ENCODE data around the gene MXRA7. TPM values are rescaled to one million over a fixed set of nuclear protein-coding genes. Genes with fewer than 3 reads are reported as not detected.

Gene MXRA7
- total and polyA plus RNA-seq, 2 donors (not counting 1 experiment from before 2014, with no cell fraction given): 5.5 to 16.1 TPM

GRCh38 chr17:76753061-76753961 lies 42.5 kb upstream of the MXRA7 start:
- Histone ChIP-seq H3K9me3 (ENCODE audit: control extremely low read depth in 1 of 3, control insufficient read depth in 2 of 3, insufficient read depth in 1 of 3, low read length in 2 of 3) (no peaks in the 10 kb centered on the region), H3K36me3 (replicated peaks in 1 of 2; ENCODE audit: control extremely low read depth in 1 of 2, control insufficient read depth in 1 of 2, extremely low read depth in 1 of 2, insufficient read depth in 2 of 2, low read length in 1 of 2) (peaks cover 5 to 15% of the 10 kb centered on the region in 2 experiments), H3K4me1 (ENCODE audit: control insufficient read depth in 2 of 2, insufficient read depth in 2 of 2, low read length in 2 of 2) (peaks cover 0 to 15% of the 10 kb centered on the region in 2 donors), H3K4me2 (replicated peaks; ENCODE audit: low read depth, low read length, poor library complexity, severe bottlenecking) (no peak overlapping the region), H3K27me3 (replicated peaks in 1 of 4; ENCODE audit: control extremely low read depth in 1 of 4, control insufficient read depth in 3 of 4, insufficient read depth in 4 of 4, low read length in 3 of 4) (no peaks in the 10 kb centered on the region), H3K79me2 (ENCODE audit: control insufficient read depth, insufficient read depth, low read length) (no peaks in the 10 kb centered on the region), H3K4me3 (ENCODE audit: control extremely low read depth in 1 of 5, extremely low read depth in 1 of 5, insufficient read depth in 1 of 5, low read depth in 2 of 5, low read length in 4 of 5) (no peak overlapping the region), H2AFZ (ENCODE audit: insufficient read depth, low read depth, low read length, poor library complexity, severe bottlenecking) (no peak overlapping the region), H3K27ac (ENCODE audit: low read length in 2 of 2) (no peak overlapping the region), H3K9ac (ENCODE audit: low read length) (no peak overlapping the region), H4K20me1 (ENCODE audit: control insufficient read depth, insufficient read depth, low read length, poor library complexity, severe bottlenecking) (no peaks in the 10 kb centered on the region)
- H3K9me3 Mint-ChIP-seq (ENCODE audit: insufficient read depth): no peaks in the 10 kb centered on the region
- intact Hi-C loops (cut with micrococcal nuclease): no loop called here
- DNase-seq: no peak
- TF ChIP-seq EZH2 (IDR thresholded peaks at IDR 0.05; ENCODE audit: borderline replicate concordance, insufficient read depth, low read depth, low read length, poor library complexity, severe bottlenecking) (no peak), CTCF (IDR thresholded peaks at IDR 0.05) (no peak)
- H3K27ac Mint-ChIP-seq: no peak overlapping the region
- no peaks in the 10 kb centered on the region for H3K27me3 Mint-ChIP-seq
- CTCF ChIA-PET: no interaction called here
- ATAC-seq (ENCODE audit: low read depth): no peak
- WGBS (ENCODE audit: insufficient coverage): 70% methylated on average over 7 of the region's 12 CpGs
- POLR2A ChIA-PET: no interaction called here
- H3K4me1 Mint-ChIP-seq: peaks cover 12% of the 10 kb centered on the region
- no peak overlapping the region for H3K4me3 Mint-ChIP-seq

GRCh38 chr17:76752006-76752405 lies 41.2 kb upstream of the MXRA7 start:
- WGBS (ENCODE audit: insufficient coverage): 100% methylated on average over 2 of the region's 4 CpGs
- peaks cover 12% of the 10 kb centered on the region for H3K4me1 Mint-ChIP-seq
- no peak overlapping the region for H3K4me2 ChIP-seq (replicated peaks; ENCODE audit: low read depth, low read length, poor library complexity, severe bottlenecking)
- TF ChIP-seq CTCF (IDR thresholded peaks at IDR 0.05): no peak
- no peak for TF ChIP-seq EZH2 (IDR thresholded peaks at IDR 0.05; ENCODE audit: borderline replicate concordance, insufficient read depth, low read depth, low read length, poor library complexity, severe bottlenecking)
- POLR2A ChIA-PET: interaction anchor here (0.6 kb wide), 1 partner anchor 49 kb away, joined by 4 read pairs; no protein-coding TSS in a partner anchor
- intact Hi-C loops (cut with micrococcal nuclease): no loop called here
- no peak overlapping the region for H3K4me3 Mint-ChIP-seq
- CTCF ChIA-PET: no interaction called here
- H4K20me1 ChIP-seq (ENCODE audit: control insufficient read depth, insufficient read depth, low read length, poor library complexity, severe bottlenecking): no peaks in the 10 kb centered on the region
- DNase-seq: no peak
- H3K36me3 ChIP-seq (replicated peaks in 1 of 2; ENCODE audit: control extremely low read depth in 1 of 2, control insufficient read depth in 1 of 2, extremely low read depth in 1 of 2, insufficient read depth in 2 of 2, low read length in 1 of 2): peaks cover 7 to 16% of the 10 kb centered on the region in 2 experiments
- no peaks in the 10 kb centered on the region for H3K27me3 Mint-ChIP-seq
- no peaks in the 10 kb centered on the region for H3K9me3 ChIP-seq (ENCODE audit: control extremely low read depth in 1 of 3, control insufficient read depth in 2 of 3, insufficient read depth in 1 of 3, low read length in 2 of 3)
- H3K9ac ChIP-seq (ENCODE audit: low read length): no peak overlapping the region
- no peak overlapping the region for H3K4me3 ChIP-seq (ENCODE audit: control extremely low read depth in 1 of 5, extremely low read depth in 1 of 5, insufficient read depth in 1 of 5, low read depth in 2 of 5, low read length in 4 of 5)
- no peaks in the 10 kb centered on the region for H3K27me3 ChIP-seq (replicated peaks in 1 of 4; ENCODE audit: control extremely low read depth in 1 of 4, control insufficient read depth in 3 of 4, insufficient read depth in 4 of 4, low read length in 3 of 4)
- no peak overlapping the region for H3K27ac ChIP-seq (ENCODE audit: low read length in 2 of 2)
- no peaks in the 10 kb centered on the region for H3K9me3 Mint-ChIP-seq (ENCODE audit: insufficient read depth)
- H3K79me2 ChIP-seq (ENCODE audit: control insufficient read depth, insufficient read depth, low read length): peaks cover 5% of the 10 kb centered on the region
- H3K27ac Mint-ChIP-seq: peak overlapping the region; percentile 67
- H2AFZ ChIP-seq (ENCODE audit: insufficient read depth, low read depth, low read length, poor library complexity, severe bottlenecking): no peak overlapping the region
- no peak for ATAC-seq (ENCODE audit: low read depth)
- peaks cover 0 to 15% of the 10 kb centered on the region in 2 donors for H3K4me1 ChIP-seq (ENCODE audit: control insufficient read depth in 2 of 2, insufficient read depth in 2 of 2, low read length in 2 of 2)

Data from B cell (primary cell).